NCI-H524 (cell line): ENCODE measurements around the gene CAP2.
A peak's percentile ranks its signal among the peaks of the same experiment; 100 is the strongest.
"Not testable (repeated sequence)": the region's sequence is repeated elsewhere in the genome, so short reads cannot be mapped to it uniquely, and the experiment has no call there.

Experiments used
- DNase-seq, 2 experiments: peaks; one replicate each; lab custom pipeline; 2025; lab: John Stamatoyannopoulos, UW

The CAP2 gene

DNA sequence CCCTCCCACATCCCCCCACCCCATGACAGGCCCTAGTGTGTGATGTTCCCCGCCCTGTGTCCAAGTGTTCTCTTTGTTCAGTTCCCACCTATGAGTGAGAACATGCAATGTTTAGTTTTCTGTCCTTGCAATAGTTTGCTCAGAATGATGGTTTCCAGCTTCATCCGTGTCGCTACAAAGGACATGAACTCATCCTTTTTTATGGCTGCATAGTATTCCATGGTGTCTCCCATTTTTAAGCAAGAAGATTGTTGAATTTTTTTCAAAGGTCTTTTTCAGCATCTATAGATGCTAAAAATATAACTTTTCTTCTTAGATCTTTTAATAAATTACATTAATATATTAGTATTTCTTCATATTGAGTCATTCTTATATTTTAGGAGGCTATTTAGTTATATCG lies 47.4 kb downstream of the CAP2 start:
- not testable (repeated sequence) for DNase-seq

DNA sequence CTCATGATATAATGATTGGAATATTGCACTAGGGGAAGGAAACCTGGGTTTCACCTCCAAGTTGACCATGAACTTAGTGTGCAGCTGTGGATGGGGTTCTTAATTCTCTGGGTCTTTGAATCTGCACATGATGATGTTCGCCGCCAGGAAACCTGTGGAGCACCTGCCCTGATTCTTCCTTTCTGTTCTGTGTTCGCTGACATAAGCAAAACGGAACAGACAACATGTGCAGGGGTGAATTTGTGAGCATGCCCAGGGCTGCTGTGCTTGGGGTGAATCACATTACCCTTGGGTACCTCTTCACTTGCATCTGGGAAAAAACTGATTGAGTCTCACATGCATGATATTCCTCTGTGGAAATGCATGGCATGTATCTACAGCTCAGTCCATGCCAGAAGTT lies 48.8 kb downstream of the CAP2 start:
- no peak for DNase-seq

DNA sequence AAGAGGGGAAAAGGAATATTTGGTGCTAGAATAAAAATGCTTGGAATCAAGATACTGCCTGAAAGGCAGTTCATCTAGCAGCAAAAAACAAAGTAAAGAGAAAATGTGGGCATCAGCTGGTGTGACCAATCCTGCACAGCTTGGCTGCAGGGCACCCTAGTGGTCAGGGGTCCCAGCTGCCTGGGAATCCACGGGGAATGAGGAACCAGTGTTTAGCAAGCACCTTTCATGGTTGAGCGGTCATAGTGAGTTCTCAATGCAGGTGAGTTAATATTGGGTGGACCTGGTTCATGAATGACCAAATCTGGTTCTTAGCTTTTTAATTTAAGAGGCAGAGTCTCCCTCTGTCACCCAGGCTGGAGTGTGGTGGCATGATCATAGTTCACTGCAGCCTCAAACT lies 53.3 kb downstream of the CAP2 start:
- DNase-seq: peak in 1 of 2 experiments; percentile 29

DNA sequence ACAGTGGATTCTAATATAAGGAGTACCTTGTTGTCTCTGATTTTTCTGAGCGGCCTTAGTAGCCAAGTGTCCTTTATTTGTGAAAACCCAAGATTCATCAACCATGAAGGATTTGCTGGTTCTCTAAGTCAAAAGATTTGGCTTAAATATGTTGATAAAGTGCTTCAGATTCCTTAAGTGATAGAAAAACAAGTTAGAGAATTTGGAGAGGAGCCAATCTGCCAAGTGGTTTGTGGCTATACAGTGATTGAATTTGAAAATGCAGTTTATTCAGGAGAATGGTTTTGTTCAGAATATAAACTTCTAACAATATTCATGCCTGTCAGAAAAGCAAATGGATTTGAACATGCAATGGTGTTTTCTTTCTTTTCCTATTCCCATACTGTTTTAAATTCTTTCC lies 54.8 kb downstream of the CAP2 start:
- DNase-seq: no peak

DNA sequence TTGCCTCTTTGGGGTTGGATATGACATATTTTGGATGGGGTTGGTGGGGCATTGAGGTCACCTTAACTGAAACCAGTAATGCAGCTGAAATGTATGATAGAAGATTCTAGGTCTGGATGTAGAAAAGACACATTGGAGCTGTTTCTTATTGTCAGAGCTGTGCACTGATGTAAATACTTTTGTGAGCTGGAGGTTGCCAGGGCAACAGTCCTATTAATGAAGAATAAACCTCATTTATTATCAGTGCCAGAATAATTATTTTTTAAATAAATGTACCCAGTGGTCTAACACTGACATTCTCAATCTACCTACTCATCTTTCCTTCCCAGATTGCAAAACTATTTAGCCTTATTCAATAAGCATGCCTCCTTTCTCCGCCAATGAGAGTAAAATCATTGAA lies 57.0 kb downstream of the CAP2 start:
- no peak for DNase-seq

DNA sequence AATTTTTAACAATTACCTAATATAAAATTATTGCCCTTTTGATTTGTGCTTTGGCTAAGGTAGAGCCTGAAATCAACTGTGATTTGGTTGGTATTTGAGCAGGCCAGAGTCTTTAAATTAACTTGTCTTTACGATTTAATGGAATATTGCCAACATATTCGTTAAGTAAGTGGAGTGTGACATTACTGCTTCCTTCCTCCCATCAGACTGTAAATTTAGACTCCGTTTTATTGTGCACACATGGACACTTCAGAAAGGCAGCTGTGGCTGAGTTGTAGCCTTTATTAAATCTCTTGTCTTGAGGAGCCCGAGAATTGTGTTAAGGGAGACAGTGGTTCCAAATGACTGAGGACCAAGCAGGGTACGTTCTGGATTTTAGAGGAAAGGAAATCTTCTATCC lies 57.4 kb downstream of the CAP2 start:
- DNase-seq: peak; percentile 65 to 87

DNA sequence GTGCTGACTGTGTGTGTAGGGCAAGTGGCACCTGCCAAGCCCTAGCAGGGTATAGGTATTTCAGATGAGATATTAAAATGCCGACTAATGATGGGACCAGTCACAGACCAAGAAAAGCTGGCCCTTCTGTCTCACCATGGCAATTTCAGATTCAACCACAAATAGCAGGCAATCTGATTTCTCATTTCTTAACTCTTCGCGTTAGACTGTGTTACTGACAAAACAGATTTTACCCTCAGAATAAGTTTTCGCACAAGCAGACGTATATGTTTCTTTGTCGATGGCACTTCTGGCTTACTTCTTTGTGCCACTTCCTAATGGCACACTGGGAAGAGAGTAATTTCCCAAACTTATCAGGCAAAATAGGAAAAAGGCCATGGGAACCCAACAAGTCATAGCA lies 58.7 kb downstream of the CAP2 start:
- no peak for DNase-seq

DNA sequence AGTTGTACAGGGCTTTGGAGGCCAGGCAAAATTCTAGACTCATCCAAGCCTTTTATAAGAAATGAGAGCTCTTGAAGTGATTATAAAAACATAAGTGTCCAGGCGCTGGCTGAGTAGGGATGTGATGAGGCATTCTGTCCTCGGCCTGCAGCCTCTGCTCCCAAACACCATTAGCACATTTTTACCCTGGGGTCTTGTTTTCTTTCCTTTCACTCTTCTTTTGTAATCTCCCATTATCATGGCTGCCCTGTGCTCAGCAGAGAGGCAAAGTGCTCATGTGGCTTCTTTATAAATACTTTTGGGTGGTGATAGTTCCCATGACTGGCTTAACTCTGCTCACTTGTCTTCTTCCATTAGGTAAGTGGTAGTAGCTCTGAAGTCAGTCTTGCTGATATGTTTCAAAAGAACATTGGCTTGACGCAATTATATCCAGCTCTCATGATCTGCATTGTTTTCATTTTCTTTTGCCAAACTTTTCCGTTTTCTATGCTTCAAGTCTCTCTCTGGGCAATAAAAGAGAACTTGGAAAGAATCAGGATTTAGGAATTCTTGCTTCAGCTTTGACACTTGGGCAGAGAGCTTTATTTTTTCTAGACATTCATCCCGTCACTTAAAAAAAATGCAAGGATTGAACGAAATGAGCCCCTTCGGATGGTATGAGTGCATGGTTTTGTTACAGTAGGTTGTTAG lies 61.1 kb downstream of the CAP2 start:
- no peak for DNase-seq

DNA sequence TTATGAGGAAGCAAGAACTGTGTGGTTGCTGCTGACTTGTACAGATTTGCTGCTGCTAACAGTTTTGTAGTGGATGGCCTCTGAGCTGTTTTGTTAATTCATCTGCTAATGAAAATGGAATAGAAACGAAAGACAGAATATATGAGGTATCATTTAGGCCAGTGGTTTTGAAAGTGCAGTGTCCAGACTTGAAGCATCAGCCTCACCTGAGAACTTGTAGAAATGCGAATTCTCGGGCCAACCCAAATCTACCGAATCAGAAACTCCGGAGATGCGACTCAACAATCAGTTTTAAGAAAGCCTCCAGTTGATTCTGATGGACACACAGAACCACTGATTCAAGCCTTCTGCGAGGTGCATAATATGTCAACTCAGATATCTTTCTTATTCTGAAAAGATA lies 62.5 kb downstream of the CAP2 start:
- no peak for DNase-seq

DNA sequence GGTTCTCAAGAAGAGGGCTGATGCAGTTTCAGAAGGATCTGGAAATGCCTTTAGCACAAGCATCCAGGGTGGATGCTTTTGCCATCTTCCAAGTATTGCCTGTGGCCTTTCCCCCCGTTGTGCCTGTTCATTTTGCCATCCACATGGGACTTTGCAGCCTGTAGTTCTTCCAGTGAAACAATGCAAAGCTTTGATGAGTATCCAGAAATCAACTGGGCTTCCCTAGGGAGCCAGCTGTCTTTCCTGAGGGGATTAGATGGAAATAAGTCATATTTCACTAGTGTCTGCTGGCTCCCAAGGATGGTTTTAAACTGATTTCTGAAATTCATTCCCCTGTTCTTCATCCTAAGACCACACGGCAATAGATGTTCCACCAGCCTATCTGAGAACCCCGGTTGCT lies 63.3 kb downstream of the CAP2 start:
- peak in 1 of 2 experiments; percentile 20 for DNase-seq

DNA sequence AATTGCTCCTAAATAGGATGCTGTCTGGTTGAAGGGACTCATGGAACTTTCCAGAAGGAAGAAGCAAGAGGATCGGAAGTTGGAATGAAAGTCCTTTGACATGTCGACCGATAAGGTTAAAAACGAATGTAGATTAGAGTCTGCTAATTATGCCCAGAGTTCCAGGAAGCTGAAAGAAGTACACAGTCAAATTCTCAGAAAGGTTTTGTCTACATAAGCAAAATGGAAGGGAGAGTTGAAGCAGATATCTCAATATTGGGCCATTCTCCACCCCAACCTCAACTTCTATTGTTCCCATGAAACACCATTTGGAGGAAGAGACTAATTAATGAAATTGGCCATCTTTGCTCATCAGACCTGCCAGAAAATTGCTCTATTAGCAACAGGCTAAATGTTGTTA lies 64.0 kb downstream of the CAP2 start:
- no peak for DNase-seq

DNA sequence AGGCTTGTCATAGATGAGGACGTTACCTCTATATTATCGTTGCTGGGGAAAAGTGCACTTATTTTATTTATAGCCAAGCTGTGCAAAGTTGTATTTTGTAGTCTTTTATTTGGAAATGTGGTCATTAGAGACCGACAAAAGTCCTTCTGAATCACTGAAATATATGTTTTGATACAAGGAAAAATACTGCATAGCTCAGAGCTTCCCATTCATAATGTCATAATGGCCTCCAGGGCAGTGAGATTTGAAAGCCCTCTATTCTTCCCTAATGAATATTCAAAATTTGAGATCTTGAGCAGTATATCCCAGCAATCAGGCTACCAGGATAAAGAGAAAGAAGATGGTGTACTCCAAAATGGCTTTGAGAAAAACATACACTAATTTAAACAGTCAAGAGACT lies 64.6 kb downstream of the CAP2 start:
- DNase-seq: no peak

DNA sequence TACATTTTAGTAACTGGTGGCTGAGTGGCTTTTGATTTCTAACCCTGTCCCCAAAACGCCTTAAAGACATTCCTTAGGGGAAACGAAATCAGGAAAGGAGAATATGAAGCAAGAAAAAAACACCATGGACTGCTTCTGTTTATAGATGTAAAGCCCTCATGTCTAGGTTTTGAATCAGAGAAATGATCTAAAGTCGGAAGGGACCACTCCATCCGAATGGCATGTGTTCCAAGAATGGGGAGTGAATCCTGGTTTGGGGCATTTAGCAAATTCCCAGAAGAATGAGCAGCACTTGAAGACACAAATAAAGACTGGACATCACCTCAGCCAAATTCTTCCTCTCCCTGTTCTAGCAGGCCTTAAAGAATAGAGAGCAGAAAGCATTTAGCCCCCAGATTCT lies 65.6 kb downstream of the CAP2 start:
- DNase-seq: no peak

DNA sequence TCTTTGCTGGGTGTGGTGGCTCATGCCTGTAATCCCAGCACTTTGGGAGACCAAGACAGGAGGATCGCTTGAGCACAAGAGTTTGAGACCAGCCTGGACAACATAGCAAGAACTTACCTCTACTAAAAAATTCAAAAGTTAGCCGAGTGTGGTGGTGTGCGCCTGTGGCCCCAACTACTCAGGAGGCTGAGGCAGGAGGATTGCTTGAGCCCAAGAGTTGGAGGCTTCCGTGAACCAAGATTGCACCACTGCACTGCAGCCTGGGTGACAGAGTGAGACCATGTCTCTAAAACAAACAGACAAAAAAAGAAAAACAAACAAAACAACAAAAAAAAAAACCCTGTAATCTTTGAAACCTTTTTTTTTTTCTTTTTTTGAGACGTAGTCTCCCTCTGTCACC lies 67.5 kb downstream of the CAP2 start:
- no peak for DNase-seq

DNA sequence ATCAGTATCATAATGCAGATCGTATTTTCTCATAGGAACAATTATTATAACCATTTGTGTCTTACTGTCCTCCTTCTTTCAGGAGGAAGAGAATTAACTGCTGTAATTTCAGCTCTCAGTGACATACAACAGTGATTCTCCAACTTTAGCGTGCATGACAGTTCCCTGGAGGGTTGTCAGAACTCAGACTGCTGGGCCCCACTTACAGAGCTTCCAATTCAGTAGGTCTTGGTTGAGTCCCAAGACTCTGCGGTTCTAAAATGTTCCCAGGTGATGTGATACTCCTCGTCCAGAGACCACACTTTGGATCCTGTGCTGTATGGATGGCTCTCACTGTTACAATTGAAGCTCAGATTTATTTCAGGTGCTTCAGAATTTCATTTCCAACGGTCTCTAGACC lies 72.8 kb downstream of the CAP2 start:
- no peak for DNase-seq

DNA sequence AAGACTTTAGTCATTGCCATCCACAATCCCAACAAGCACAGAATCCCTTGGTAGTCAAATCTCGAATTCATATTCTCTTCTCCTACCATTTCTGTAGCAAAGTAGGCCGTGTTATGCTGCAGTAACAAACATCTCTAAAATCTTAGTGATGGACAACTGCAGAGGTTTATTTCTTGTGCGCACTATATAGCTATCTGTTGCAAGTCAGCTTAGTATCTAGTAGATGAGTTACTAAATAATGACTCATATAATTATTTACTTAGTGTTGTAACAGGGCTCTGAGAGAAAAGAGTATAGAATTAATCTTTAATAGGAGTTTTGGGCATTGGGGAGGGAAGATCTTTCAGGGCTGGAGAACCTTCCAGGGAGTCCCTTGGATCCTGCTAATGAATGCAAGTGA lies 73.3 kb downstream of the CAP2 start:
- no peak for DNase-seq

DNA sequence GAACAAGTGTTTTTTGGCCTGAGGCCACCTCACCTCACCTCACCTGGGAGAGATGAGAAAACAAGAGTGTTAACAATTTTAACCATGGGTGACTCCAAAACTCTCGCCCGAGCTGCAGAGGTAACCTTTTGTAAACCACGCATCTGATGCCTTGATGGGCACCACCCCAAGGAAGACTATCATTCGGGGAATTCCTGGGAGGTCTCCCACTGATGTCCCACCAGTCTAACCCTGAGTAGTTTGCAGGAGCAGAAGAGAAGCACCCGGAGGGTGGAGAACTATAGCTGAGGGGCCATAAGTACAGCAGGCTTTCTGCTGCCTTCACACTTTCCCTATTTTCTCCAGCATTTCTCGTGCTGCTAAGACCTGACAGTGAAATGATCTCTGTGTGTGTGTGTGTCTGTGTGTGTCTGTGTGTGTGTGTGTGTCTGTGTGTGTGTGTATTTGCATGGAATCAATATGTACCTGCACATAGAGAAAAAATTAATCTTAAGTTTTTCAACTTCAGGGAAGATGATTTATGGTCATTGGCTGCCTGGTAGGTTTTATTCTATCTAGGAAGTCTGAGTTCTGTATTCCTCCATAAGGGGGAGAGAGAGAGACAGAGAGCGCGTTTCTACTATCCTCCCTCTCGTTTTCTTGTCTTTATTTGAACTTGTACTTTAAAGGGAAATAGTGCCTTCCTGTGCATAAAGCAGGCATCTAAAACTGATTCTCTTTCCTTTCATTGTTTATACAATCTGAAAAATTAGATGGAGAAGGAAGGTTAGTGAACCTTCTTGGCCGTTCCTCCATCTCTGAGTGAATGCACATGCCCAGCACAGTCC lies 75.8 kb downstream of the CAP2 start:
- no peak for DNase-seq

DNA sequence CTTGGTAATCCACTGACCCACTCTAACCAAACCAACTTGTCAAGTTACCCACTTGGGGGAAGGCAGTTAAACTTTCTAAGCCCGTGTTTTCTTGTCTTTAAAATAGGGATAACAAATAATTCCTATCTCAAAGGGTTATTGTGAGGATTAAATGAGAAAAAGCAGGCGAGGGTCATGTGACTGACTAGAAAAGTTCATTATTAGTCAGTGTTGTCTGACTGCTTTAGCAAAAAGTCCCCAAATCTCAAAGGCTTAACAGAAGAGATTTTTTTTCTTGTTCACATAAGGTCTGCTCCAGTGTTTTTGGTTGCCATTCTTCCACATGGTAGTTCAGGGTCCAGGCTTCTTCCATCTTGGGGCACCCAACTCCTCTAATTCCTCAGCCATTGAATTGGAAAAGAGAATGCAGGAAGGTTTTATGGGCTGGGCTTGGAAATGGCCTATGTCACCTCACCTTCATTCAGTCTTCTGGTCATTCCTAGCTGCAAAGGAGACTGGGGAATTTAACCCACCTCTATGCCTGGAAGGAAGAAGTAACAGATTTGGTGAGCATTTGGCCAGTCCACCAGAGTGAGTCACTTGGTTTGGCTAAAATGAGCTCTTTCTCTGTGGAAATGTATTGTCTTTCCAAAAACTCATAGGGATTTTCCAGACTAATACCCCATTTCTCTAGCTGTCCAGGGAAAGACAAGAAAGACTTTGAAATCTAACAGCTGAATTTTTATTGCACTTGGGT lies 77.0 kb downstream of the CAP2 start:
- DNase-seq: no peak

DNA sequence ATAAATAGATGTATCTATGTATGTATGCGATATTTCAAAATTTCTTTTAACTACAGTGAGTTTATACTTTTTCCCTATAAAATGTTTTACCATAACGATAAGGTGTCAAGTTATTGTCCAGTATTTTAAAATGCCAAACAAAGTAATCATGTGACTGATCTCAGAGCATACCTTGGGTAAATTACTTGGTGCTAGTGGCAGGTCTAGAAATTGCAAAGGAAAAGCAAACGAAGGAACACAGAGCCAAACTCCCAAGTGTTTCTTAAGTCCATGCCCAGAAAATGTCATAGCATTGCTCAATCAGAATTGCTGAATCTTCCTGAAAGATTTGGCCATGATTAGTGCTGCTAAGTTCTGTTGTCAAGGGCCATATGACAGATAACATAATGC lies 77.5 kb downstream of the CAP2 start:
- DNase-seq: no peak

DNA sequence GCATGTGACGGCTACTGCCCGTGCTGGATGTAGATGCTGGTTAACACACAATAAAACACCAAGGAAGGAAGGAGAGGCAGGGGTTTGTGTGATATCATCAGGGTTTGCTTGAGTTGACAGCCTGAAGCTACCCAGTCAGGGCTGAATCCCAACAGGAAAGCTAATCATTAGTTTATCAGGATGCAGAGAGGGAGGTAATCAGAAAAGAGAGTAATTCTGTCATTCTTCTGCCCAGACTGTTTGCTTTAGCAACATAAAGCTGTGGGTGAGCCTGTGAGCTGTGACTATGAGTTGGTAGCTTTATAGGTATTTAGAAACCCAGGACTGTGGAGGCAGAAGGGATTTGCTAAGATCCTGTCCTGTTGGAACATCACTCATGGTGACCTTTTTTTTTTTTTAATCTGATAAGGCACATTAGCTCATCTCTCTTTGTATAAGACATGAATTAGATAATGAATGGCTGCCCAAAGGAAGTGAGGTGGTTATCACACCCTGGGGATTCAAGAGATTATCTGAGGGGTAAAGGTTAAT lies 79.3 kb downstream of the CAP2 start:
- DNase-seq: peak in 1 of 2 experiments; percentile 30

DNA sequence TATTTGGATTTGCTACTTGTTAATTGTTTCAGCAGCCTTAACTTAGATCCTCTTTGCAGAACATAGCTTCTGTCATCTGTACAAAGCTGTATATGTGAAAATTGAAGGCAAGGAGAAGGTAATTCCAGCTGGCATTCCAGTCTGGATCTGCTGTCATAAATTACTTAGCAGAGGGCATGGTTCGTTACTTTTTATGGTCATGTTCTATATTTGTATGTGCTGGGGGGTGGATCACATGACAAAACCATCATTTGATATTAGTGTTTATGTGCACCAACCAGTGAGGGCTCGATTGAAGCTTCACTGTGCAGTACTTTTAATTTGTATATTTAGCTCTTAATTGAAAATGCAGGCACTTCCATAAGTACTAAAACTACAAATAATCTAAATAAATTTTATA lies 80.2 kb downstream of the CAP2 start:
- peak; percentile 26 to 70 for DNase-seq

DNA sequence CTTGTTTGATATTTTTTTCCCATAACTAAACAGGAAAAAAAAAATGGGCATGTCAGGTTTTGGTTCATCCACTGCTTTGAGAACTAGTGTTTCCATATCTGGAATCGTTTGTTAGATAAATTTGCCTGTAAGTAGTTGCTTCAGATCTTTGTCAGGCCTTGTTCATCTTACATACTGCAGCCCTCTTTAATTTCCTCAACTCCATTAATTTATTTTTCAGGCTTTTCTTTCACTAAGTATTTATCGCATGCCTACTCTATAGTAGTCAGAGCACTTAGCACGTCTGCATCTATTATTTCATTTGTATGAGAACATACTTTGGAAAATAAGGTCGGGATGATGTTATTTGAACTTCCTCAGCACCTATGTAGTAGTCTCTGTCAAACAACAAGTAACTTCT lies 80.9 kb downstream of the CAP2 start:
- no peak for DNase-seq
